Suprapubic skin (tissue), 3 donors: ENCODE results near the gene POLR3C.

Source experiments
- CTCF ChIP-seq, 2 donors: fragments of 200-600 bp in 1 of 2; fragments of 450-650 bp in 1 of 2; sonication (generic) in 1 of 2; IDR thresholded peaks; one replicate each; pipeline ENCODE4 v1.5.1; 2016 to 2019; ENCODE audit warnings: antibody characterized with exemption in 2 of 2, mild to moderate bottlenecking in 1 of 2, moderate library complexity in 1 of 2
- EP300 ChIP-seq: sonication (generic); formaldehyde crosslinking; IDR thresholded peaks from one replicate; pipeline ENCODE4 v1.6.1; 2017; ENCODE audit warnings: antibody characterized with exemption
- POLR2A ChIP-seq, 2 donors: fragments of 450-650 bp; IDR thresholded peaks; one replicate each; pipeline ENCODE4 v1.6.1; 2017; ENCODE audit warnings: antibody characterized with exemption in 2 of 2, mild to moderate bottlenecking in 2 of 2, moderate library complexity in 2 of 2

GRCh38 chr1:145858901-145859490 lies 35.0 kb downstream of the POLR3C start, which contains the start of gene PIAS3:
- TF ChIP-seq CTCF (IDR thresholded peaks at IDR 0.05) (no peak), POLR2A (IDR thresholded peaks at IDR 0.05) (no peak), EP300 (no peak)
